ENCODE results near the gene PGP.

GRCh38 chr16:2243031-2243528, 28.4 kb upstream of the PGP start:
- TF ChIP-seq POLR2A (IDR thresholded peaks at IDR 0.05), result no peak
- TF ChIP-seq, protein P1, sequence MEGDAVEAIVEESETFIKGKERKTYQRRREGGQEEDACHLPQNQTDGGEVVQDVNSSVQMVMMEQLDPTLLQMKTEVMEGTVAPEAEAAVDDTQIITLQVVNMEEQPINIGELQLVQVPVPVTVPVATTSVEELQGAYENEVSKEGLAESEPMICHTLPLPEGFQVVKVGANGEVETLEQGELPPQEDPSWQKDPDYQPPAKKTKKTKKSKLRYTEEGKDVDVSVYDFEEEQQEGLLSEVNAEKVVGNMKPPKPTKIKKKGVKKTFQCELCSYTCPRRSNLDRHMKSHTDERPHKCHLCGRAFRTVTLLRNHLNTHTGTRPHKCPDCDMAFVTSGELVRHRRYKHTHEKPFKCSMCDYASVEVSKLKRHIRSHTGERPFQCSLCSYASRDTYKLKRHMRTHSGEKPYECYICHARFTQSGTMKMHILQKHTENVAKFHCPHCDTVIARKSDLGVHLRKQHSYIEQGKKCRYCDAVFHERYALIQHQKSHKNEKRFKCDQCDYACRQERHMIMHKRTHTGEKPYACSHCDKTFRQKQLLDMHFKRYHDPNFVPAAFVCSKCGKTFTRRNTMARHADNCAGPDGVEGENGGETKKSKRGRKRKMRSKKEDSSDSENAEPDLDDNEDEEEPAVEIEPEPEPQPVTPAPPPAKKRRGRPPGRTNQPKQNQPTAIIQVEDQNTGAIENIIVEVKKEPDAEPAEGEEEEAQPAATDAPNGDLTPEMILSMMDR (IDR thresholded peaks at IDR 0.05), result no peak
